BE2C (cell line): ENCODE data around the gene COQ5.

Experiments used
- DNase-seq: peaks from one replicate; pipeline ENCODE4 v3.0.0-alpha.2; 2020
- H3K27me3 ChIP-seq: fragments of 250-450 bp; sonication (Bioruptor Pico); 2 replicates; pipeline ENCODE4 v1.5.1; 2020; ENCODE audit warnings: mild to moderate bottlenecking
- H3K36me3 ChIP-seq: fragments of 250-450 bp; sonication (Bioruptor Pico); 2 replicates; pipeline ENCODE4 v1.5.1; 2020; ENCODE audit warnings: mild to moderate bottlenecking
- H3K4me1 ChIP-seq: fragments of 250-450 bp; sonication (Bioruptor Pico); 2 replicates; pipeline ENCODE4 v1.5.1; 2020
- H3K4me3 ChIP-seq: 2 replicates; pipeline ENCODE4 v1.5.1; 2011; ENCODE audit warnings: low read depth, low read length
- H3K9me3 ChIP-seq: fragments of 250-450 bp; sonication (Bioruptor Pico); 2 replicates; pipeline ENCODE4 v1.5.1; 2020
- CTCF ChIP-seq: IDR thresholded peaks from 2 replicates; pipeline ENCODE4 v1.5.1; 2012; ENCODE audit warnings: mild to moderate bottlenecking, low read depth, low read length

COQ5 gene

GRCh38 chr12:120557589-120557988 lies 28.6 kb upstream of the COQ5 start:
- TF ChIP-seq CTCF = no peak
- DNase-seq = no peak
- Histone ChIP-seq H3K36me3 (peaks cover 62% of the 10 kb centered on the region), H3K4me3 (no peak overlapping the region), H3K9me3 (no peaks in the 10 kb centered on the region), H3K4me1 (peaks cover 2% of the 10 kb centered on the region; the same call in 1 of the 2 replicates), H3K27me3 (no peaks in the 10 kb centered on the region)

- H3K9me3 ChIP-seq = no peaks in the 10 kb centered on the region
- no peaks in the 10 kb centered on the region for H3K27me3 ChIP-seq
- TF ChIP-seq CTCF = no peak
- H3K36me3 ChIP-seq = peaks cover 40% of the 10 kb centered on the region
- peaks cover 2% of the 10 kb centered on the region; the same call in 1 of the 2 replicates for H3K4me1 ChIP-seq
- no peak for DNase-seq
- no peak overlapping the region for H3K4me3 ChIP-seq
Observed at GRCh38 chr12:120554678-120555077, 25.7 kb upstream of the COQ5 start.

GRCh38 chr12:120546050-120546386 lies 17.1 kb upstream of the COQ5 start:
- no peak for DNase-seq
- TF ChIP-seq CTCF = no peak
- H3K36me3 ChIP-seq = peaks cover 38% of the 10 kb centered on the region
- H3K4me1 ChIP-seq = no peaks in the 10 kb centered on the region
- H3K4me3 ChIP-seq = no peak overlapping the region
- H3K9me3 ChIP-seq = no peaks in the 10 kb centered on the region
- no peaks in the 10 kb centered on the region for H3K27me3 ChIP-seq

GRCh38 chr12:120544691-120545090 lies 15.7 kb upstream of the COQ5 start:
- no peak for TF ChIP-seq CTCF
- Histone ChIP-seq H3K36me3 (peaks cover 44% of the 10 kb centered on the region), H3K4me1 (no peaks in the 10 kb centered on the region), H3K4me3 (no peak overlapping the region), H3K27me3 (no peaks in the 10 kb centered on the region), H3K9me3 (no peaks in the 10 kb centered on the region)
- no peak for DNase-seq

GRCh38 chr12:120542166-120542565 lies 13.2 kb upstream of the COQ5 start:
- DNase-seq = no peak
- Histone ChIP-seq H3K4me3 (no peak overlapping the region), H3K9me3 (no peaks in the 10 kb centered on the region), H3K36me3 (peaks cover 27% of the 10 kb centered on the region), H3K27me3 (no peaks in the 10 kb centered on the region), H3K4me1 (no peaks in the 10 kb centered on the region)
- no peak for TF ChIP-seq CTCF

GRCh38 chr12:120540445-120540844 lies 11.5 kb upstream of the COQ5 start:
- TF ChIP-seq CTCF = no peak
- no peaks in the 10 kb centered on the region for H3K27me3 ChIP-seq
- no peaks in the 10 kb centered on the region; the same call in 1 of the 2 replicates for H3K4me1 ChIP-seq
- no peak for DNase-seq
- H3K9me3 ChIP-seq = no peaks in the 10 kb centered on the region
- H3K4me3 ChIP-seq = no peak overlapping the region
- peaks cover 22% of the 10 kb centered on the region for H3K36me3 ChIP-seq
